A375 (cell line): ENCODE results near the gene CXorf66. TPM values are rescaled to one million over a fixed set of nuclear protein-coding genes. Genes with fewer than 3 reads are reported as not detected.

Source experiments
- small RNA-seq: library from RNA; depleted of rRNA; stranded (forward); fragments of <200 nt; gene quantifications from one replicate; pipeline ENCODE3, GENCODE V24; 2014
- total RNA-seq: library from RNA; depleted of rRNA; stranded (reverse); fragments of >200 nt; shearing (Covaris generic); gene quantifications from 2 replicates; pipeline ENCODE4 v1.2.3, GENCODE V29; 2014; rRNA removed

Gene CXorf66, protein sequence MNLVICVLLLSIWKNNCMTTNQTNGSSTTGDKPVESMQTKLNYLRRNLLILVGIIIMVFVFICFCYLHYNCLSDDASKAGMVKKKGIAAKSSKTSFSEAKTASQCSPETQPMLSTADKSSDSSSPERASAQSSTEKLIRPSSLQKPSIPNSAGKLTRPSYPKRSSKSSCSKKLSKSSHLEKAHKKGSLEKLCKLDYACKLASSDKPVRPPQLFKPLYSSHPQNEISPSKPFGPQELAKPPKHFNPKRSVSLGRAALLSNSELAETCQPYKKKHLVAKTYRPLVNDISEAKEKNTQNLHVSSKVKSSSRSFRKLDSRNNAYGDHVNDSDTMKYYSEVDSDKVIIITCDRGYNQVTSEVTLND
- not detected in 2 replicates for total RNA-seq

DNA sequence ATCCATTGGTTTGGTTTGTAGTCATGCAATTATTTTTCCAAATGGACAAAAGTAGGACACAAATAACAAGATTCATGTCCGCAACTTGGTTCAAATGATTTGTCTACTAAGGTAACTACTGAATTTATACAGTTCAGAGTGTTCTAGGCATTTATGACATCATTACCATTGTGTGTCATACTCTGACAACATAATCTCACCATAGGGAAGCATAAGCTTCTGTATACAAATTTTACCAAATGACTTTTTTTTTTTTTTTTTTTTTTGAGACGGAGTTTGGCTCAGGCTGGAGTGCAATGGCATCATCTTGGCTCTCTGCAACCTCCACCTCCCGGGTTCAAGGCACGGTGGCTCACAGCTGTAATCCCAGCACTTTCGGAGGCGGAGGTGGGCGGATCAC is at the start of gene CXorf66:
Gene CXorf66, minus strand, starts transcription at position 101 of the 400 bp plus-strand sequence. Its CDS starts 25 bp downstream, at position 76.

DNA sequence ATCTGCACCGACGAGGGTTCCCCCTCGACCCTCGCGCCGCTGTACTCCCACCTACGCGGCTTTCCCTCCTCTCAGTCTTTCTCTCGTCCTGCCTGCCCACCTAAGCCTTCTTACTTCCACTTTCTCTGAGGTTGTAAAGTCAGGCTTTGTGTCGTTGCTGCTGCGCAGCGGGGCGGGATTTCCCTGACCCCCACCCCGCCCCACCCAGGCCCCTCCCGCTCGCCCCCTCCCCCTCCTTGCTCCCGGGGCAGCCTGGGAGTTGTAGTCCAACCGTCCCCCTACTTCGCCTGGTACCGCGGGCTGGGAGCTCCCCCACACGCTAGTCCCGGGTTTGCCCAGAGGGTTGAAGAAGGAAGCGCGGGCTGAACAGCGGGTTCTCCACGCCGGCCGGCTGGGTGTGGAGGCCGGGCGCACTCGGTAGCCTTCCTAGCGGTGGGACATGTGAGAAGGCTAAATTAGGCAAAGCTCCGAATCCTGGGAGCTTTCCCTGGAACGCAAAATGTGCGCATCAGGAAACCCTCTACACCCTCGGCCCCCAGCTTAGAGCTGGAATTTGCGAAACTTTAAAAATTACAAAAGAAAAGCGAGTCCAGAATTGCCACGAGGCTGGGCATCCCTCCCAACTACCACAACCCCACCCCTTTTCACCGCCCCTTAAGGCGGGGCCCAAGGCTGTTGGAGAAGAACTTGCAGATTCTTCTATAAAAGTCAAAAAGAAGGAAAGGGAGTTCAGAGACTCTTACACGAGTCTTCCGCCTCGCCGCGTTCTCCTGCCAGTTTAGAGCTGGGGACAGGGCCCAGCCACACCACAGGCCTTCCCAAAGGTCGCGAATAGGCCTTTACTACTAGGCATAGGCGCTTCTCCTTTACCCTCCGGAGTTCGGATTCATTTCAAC is 32.2 kb downstream of the CXorf66 start, which contains the start of gene ATP11C:
Gene ATP11C, minus strand, starts transcription at position 153 of the 896 bp plus-strand sequence. CDS start 1,011 bp downstream, outside the sequence.

Small RNA genes within 50 kb of the gene (small RNA-seq; reads per million reads assigned to genes)
- gene MIR505, result not detected
- gene RF00425, result not detected

Other genes starting within 250 kb of the CXorf66 start
- gene ATP11C, start 32.5 kb downstream of the CXorf66 start, total RNA-seq, result 12.4 and 16.4 TPM in 2 replicates